ENCODE data around the gene ZNF69. TPM values are rescaled to one million over a fixed set of nuclear protein-coding genes. Genes with fewer than 3 reads are reported as not detected.
"Not testable (repeated sequence)": the region's sequence is repeated elsewhere in the genome, so short reads cannot be mapped to it uniquely, and the experiment has no call there.

Gene ZNF69
- total RNA-seq, 2 donors from 2014 or later, result 17.3 to 26.5 TPM

- DNase-seq (no peak), ATAC-seq (no peak)
- intact Hi-C loops (cut with DNase I, micrococcal nuclease), result loop anchor here in 1 of 2 donors (5.0 kb wide), 1 partner anchor 260 kb away; the partner anchor contains the start of gene ZNF20
These were observed 5.0 kb upstream of the ZNF69 start for GRCh38 chr19:11882606-11883005.

GRCh38 chr19:11887234-11887610 is 360 bp upstream of the ZNF69 start:
- DNase-seq (no peak), ATAC-seq (no peak)
- intact Hi-C loops (cut with DNase I, micrococcal nuclease), result no loop called here

- DNase-seq; ATAC-seq; intact Hi-C loops (cut with DNase I, micrococcal nuclease): not testable (repeated sequence)
These were observed 2.3 kb downstream of the ZNF69 start for GRCh38 chr19:11889901-11890300.

GRCh38 chr19:11890634-11891033 is 3.1 kb downstream of the ZNF69 start:
- intact Hi-C loops (cut with DNase I, micrococcal nuclease), result no loop called here
- DNase-seq (no peak), ATAC-seq (no peak)

- ATAC-seq (no peak), DNase-seq (no peak)
- intact Hi-C loops (cut with DNase I, micrococcal nuclease), result no loop called here
These were observed 7.3 kb downstream of the ZNF69 start for GRCh38 chr19:11894851-11895250.

GRCh38 chr19:11902228-11902627 is 14.6 kb downstream of the ZNF69 start:
- ATAC-seq (no peak), DNase-seq (no peak)
- intact Hi-C loops (cut with DNase I, micrococcal nuclease), result no loop called here

GRCh38 chr19:11905928-11906327 is 18.3 kb downstream of the ZNF69 start:
- intact Hi-C loops (cut with DNase I, micrococcal nuclease), result no loop called here
- DNase-seq (no peak), ATAC-seq (no peak)

GRCh38 chr19:11911937-11912336 is 24.4 kb downstream of the ZNF69 start:
- ATAC-seq; intact Hi-C loops (cut with DNase I, micrococcal nuclease): not testable (repeated sequence)

GRCh38 chr19:11914417-11915051 is 27.0 kb downstream of the ZNF69 start:
- DNase-seq; intact Hi-C loops (cut with DNase I, micrococcal nuclease): not testable (repeated sequence)
- ATAC-seq, result peak; percentile 42

More at GRCh38 chr19:11911937-11912336, 24.4 kb downstream of the ZNF69 start:
- DNase-seq, result not testable (repeated sequence)

GRCh38 chr19:11921852-11922495 is 34.4 kb downstream of the ZNF69 start:
- no peak for DNase-seq
- no peak for ATAC-seq
- intact Hi-C loops (cut with DNase I, micrococcal nuclease), result loop anchor here (5.0 to 10.0 kb wide), 2 partner anchors 70 to 73 kb away; no protein-coding TSS in a partner anchor

- intact Hi-C loops (cut with DNase I, micrococcal nuclease), result loop anchor here (5.0 to 10.0 kb wide), 2 partner anchors 67 to 70 kb away; no protein-coding TSS in a partner anchor
- peak; percentile 93 for ATAC-seq
- peak; percentile 97 to 99 for DNase-seq
These were observed 37.5 kb downstream of the ZNF69 start, which contains the start of gene ZNF700 for GRCh38 chr19:11924886-11925650. ZNF700 (plus strand) TSS chr19:11925107; CDS start chr19:11925211, 104 bp downstream.

GRCh38 chr19:11925651-11926187 is 38.1 kb downstream of the ZNF69 start:
- ATAC-seq, DNase-seq: not testable (repeated sequence)
- intact Hi-C loops (cut with DNase I, micrococcal nuclease), result loop anchor here in 1 of 2 donors (10.0 kb wide), 1 partner anchor 69 kb away; no protein-coding TSS in a partner anchor

GRCh38 chr19:11927227-11927626 is 39.6 kb downstream of the ZNF69 start:
- intact Hi-C loops (cut with DNase I, micrococcal nuclease), result loop anchor here in 1 of 2 donors (10.0 kb wide), 1 partner anchor 68 kb away; no protein-coding TSS in a partner anchor
- no peak for ATAC-seq
- no peak for DNase-seq

- ATAC-seq, result no peak
- intact Hi-C loops (cut with DNase I, micrococcal nuclease), result no loop called here
- DNase-seq, result no peak
These were observed 43.5 kb downstream of the ZNF69 start for GRCh38 chr19:11931051-11931450.

GRCh38 chr19:11931513-11931912 is 43.9 kb downstream of the ZNF69 start:
- DNase-seq (no peak), ATAC-seq (no peak)
- intact Hi-C loops (cut with DNase I, micrococcal nuclease), result no loop called here

- intact Hi-C loops (cut with DNase I, micrococcal nuclease), result not testable (repeated sequence)
These were observed 48.2 kb downstream of the ZNF69 start for GRCh38 chr19:11935829-11936228.

GRCh38 chr19:11938383-11938782 is 50.8 kb downstream of the ZNF69 start:
- intact Hi-C loops (cut with DNase I, micrococcal nuclease); ATAC-seq; DNase-seq: not testable (repeated sequence)

More at GRCh38 chr19:11935829-11936228, 48.2 kb downstream of the ZNF69 start:
- not testable (repeated sequence) for DNase-seq, ATAC-seq

GRCh38 chr19:11941361-11941887 is 53.8 kb downstream of the ZNF69 start:
- ATAC-seq; DNase-seq; intact Hi-C loops (cut with DNase I, micrococcal nuclease): not testable (repeated sequence)

Measured in left colon (tissue), 2 donors.